ENCODE results near the gene IQGAP3.
A peak's percentile ranks its signal among the peaks of the same experiment; 100 is the strongest.

The IQGAP3 gene

DNA sequence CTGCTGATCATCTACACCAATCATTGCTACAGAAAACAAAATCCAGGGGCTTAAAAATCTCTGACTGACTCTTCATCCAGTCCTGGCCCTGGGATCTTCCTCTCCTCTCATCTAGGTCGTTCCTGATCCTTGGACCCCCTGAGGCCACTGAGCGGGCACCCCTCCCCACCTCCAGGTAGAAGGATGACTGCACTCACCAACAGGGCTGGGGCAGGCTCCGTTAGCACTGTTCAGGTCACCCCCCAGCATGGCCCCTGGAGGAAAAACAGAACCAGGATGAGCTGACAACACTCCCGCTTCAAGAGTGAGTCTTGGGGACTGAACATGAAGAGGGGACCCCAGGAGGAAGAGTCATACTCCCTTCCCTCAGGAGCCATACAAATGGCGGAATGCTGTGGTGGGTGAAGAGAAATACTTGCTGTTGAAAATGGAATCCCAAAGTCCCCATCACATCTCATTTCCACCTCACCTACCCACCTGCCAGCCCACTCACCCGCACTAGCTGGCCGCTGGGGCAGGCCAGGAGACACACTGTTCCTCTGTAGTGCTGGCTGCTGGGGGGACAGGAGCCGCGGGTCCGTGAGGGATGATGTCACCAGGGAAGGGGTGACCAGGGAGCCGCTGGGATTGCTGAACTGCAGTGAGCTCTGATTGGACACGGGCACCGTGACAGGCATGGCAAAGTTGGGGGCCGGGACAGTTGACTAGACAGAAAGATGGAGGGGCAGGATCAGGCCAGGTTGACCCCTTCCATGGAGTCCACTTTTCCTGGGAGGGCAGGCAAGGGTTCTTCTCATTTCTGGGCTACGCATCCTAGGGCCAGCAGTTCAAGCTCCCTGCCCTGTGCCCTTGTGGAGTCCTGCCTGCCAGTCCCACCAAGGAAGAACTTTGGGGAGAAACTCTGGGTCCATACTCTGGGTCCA is 93.0 kb downstream of the IQGAP3 start:
- H3K27ac ChIP-seq (ENCODE audit: low read depth, low read length) = no peak overlapping the region
- H3K4me3 ChIP-seq (ENCODE audit: low read depth, low read length) = no peak overlapping the region
- no peak overlapping the region for H3K9ac ChIP-seq (ENCODE audit: low read depth, low read length)
- peaks cover 68% of the 10 kb centered on the region for H3K36me3 ChIP-seq (ENCODE audit: control insufficient read depth, insufficient read depth, low read length)
- H3K27me3 ChIP-seq (ENCODE audit: control insufficient read depth, insufficient read depth, low read length) = no peaks in the 10 kb centered on the region
- no peaks in the 10 kb centered on the region for H3K9me3 ChIP-seq (ENCODE audit: control insufficient read depth, insufficient read depth, low read length)
- peaks cover 25% of the 10 kb centered on the region for H3K4me1 ChIP-seq (ENCODE audit: control insufficient read depth, insufficient read depth, low read length)

DNA sequence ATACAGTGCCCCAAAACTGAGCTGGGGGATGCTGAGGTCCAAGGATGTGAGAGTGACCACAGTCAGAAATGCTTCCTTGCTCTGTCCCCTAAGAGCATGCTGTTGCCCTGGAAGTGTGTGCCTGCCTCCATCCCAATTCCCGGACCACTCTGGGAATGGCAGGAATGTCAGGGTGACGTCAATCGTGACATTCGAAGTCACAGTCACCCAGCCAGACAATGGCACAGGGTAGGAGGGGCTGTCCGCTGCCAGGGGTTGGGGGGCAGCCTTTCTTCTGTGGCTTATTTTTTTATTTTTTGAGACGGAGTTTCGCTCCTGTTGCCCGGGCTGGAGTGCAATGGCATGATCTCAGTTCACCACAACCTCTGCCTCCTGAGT is 94.1 kb downstream of the IQGAP3 start:
- no peaks in the 10 kb centered on the region for H3K27me3 ChIP-seq (ENCODE audit: control insufficient read depth, insufficient read depth, low read length)
- no peak overlapping the region for H3K4me3 ChIP-seq (ENCODE audit: low read depth, low read length)
- peaks cover 79% of the 10 kb centered on the region for H3K36me3 ChIP-seq (ENCODE audit: control insufficient read depth, insufficient read depth, low read length)
- no peak overlapping the region for H3K27ac ChIP-seq (ENCODE audit: low read depth, low read length)
- no peak overlapping the region for H3K9ac ChIP-seq (ENCODE audit: low read depth, low read length)
- peaks cover 25% of the 10 kb centered on the region for H3K4me1 ChIP-seq (ENCODE audit: control insufficient read depth, insufficient read depth, low read length)
- no peaks in the 10 kb centered on the region for H3K9me3 ChIP-seq (ENCODE audit: control insufficient read depth, insufficient read depth, low read length)

DNA sequence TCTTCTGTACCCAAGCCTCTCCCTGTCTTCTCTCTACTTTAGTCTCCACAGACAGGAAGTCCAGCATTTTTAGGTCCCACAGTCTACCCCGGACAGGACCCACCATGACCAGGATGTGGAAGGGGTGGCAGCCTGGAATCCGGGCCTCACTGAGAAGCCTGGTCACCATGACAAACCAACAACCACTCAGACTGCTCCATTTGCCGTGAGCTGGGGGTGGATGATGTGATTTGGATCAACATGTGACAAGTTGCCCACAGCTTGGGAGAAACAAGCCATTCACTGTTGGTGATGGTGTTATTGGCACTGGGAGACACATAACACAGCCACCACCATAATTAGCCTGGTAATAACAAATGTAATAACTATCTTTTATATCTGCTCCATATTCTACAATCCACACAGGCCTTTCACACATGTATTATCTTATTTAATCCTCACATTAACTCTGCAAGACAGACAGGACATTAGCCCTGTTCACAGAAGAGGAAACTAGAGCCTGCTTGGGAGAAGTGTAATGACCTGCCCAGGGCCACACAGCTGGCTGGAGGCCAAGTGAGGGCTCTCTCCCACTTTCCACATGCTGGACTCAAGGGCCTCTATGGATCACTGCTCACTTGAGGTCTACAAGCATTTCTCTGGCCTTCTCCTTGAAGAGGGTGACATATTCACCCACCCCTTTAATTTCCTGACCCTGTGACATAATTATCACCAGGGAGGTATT is 94.7 kb downstream of the IQGAP3 start:
- Histone ChIP-seq H3K27ac (ENCODE audit: low read depth, low read length) (peak overlapping the region; percentile 72), H3K27me3 (ENCODE audit: control insufficient read depth, insufficient read depth, low read length) (no peaks in the 10 kb centered on the region), H3K36me3 (ENCODE audit: control insufficient read depth, insufficient read depth, low read length) (peaks cover 75% of the 10 kb centered on the region), H3K4me3 (ENCODE audit: low read depth, low read length) (no peak overlapping the region), H3K9ac (ENCODE audit: low read depth, low read length) (no peak overlapping the region), H3K9me3 (ENCODE audit: control insufficient read depth, insufficient read depth, low read length) (no peaks in the 10 kb centered on the region), H3K4me1 (ENCODE audit: control insufficient read depth, insufficient read depth, low read length) (peaks cover 25% of the 10 kb centered on the region)

DNA sequence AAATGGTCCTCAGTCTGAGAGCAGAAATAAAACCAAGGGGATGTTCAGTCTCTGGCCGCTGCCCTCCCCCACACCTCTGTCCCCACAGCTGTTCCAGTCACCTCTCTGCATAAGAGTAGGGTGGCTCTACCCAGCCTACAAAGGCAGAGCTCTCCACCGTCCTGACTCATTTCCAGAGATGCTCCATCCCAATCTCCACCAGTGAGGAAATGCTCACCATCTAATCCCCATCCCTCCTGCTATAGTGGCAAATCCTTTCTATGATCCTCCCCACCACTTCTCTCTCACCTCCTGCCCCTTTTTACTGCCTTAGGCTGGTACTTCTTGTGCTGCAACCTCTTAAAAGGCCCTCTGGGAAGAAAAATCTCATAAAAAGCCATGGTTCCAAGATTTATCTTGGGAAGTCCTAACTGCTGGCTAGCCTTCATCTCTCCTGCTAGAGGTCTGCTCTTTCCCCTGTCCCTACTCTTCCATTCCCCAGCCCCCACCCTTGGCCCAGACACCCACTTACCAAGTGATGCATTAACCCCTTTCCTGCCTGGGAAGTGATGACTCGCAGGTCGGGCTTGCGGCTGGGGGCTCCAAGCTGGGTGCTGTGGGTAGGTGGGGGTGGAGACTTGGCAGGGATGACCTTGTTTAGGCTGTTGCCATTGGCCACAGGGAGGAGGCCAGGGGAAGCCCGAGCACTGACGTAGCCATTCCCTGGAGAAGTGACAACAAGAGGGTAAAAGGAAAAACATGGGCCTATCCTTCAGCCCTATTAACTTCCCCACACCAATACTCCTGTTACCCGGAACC is 95.7 kb downstream of the IQGAP3 start:
- no peak overlapping the region for H3K4me3 ChIP-seq (ENCODE audit: low read depth, low read length)
- no peaks in the 10 kb centered on the region for H3K9me3 ChIP-seq (ENCODE audit: control insufficient read depth, insufficient read depth, low read length)
- no peak overlapping the region for H3K9ac ChIP-seq (ENCODE audit: low read depth, low read length)
- peak overlapping the region; percentile 72 for H3K27ac ChIP-seq (ENCODE audit: low read depth, low read length)
- H3K4me1 ChIP-seq (ENCODE audit: control insufficient read depth, insufficient read depth, low read length) = peaks cover 21% of the 10 kb centered on the region
- peaks cover 71% of the 10 kb centered on the region for H3K36me3 ChIP-seq (ENCODE audit: control insufficient read depth, insufficient read depth, low read length)
- no peaks in the 10 kb centered on the region for H3K27me3 ChIP-seq (ENCODE audit: control insufficient read depth, insufficient read depth, low read length)

DNA sequence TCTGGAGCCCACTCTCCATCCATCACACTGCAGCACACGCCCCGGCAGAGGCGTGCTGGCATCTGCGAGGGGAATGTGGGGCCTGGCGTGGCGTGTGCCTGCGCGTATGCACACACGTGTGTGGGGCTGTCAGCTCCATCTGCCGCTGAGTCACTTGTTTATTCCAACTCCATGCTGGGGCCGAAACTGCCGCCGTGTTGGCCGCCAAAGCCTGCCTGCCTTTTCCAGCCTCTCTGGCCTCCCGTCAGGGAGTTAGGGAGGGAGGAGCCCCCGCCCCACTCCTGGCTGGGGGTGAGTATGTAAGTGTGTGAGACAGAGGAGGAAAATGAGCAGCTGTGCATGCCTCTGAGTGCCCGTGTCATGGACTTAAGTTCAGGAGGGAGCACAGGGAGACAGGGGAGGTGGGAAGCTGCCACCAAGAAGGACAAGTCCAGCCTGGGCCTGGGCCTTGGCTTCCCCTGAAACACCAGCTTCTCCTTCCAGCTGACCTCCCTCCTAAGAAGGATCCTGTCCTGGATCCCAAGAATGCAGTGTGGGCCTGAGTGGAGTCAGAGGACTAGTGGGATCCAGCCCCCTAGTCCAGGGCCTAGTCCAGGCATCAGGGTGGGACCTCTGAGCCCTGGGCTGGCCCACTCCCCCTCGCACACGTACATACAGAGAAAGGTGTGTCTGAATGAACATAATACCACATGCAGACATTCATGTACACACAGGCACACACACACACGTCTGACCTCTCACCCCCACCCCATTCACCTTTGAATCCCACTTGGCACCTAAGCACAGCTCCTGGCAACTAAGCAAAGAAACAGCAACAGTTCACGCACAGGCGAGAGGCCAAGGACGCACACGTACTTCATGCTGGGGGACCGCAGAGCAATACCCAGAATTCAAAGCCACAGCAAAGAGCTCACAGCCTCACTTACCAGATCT is 96.5 kb downstream of the IQGAP3 start:
- peak overlapping the region; percentile 16 for H3K27ac ChIP-seq (ENCODE audit: low read depth, low read length)

More for the DNA sequence above, 96.5 kb downstream of the IQGAP3 start:
- H3K9ac ChIP-seq (ENCODE audit: low read depth, low read length) = no peak overlapping the region
- no peaks in the 10 kb centered on the region for H3K9me3 ChIP-seq (ENCODE audit: control insufficient read depth, insufficient read depth, low read length)
- no peak overlapping the region for H3K4me3 ChIP-seq (ENCODE audit: low read depth, low read length)
- peaks cover 71% of the 10 kb centered on the region for H3K36me3 ChIP-seq (ENCODE audit: control insufficient read depth, insufficient read depth, low read length)
- no peaks in the 10 kb centered on the region for H3K27me3 ChIP-seq (ENCODE audit: control insufficient read depth, insufficient read depth, low read length)
- peaks cover 13% of the 10 kb centered on the region for H3K4me1 ChIP-seq (ENCODE audit: control insufficient read depth, insufficient read depth, low read length)

All from HUES48 (cell line).